Peyer's patch (tissue), 4 donors: ENCODE data around the gene SLC35F6.

ENCODE experiments used
- CTCF ChIP-seq, 6 experiments: fragments of 450-650 bp in 4 of 6; fragments of 200-600 bp in 2 of 6; sonication (generic) in 1 of 6; IDR thresholded peaks; one replicate each; pipeline ENCODE4 v1.5.1; 2017 to 2019; ENCODE audit warnings: antibody characterized with exemption in 6 of 6, mild to moderate bottlenecking in 3 of 6, moderate library complexity in 1 of 6
- POLR2A ChIP-seq, 2 donors: fragments of 450-650 bp; IDR thresholded peaks; one replicate each; pipeline ENCODE4 v1.5.1; 2017; ENCODE audit warnings: antibody characterized with exemption in 2 of 2, mild to moderate bottlenecking in 2 of 2, moderate library complexity in 2 of 2

GRCh38 chr2:26801328-26801727 is 37.2 kb downstream of the SLC35F6 start:
- no peak for TF ChIP-seq CTCF (IDR thresholded peaks at IDR 0.05)
- no peak for TF ChIP-seq POLR2A (IDR thresholded peaks at IDR 0.05)
